Type B pancreatic cell (in vitro differentiated cells): ENCODE measurements around the gene C5. TPM values are rescaled to one million over a fixed set of nuclear protein-coding genes. Genes with fewer than 3 reads are reported as not detected.
"Not testable (repeated sequence)": the region's sequence is repeated elsewhere in the genome, so short reads cannot be mapped to it uniquely, and the experiment has no call there.

Source experiments
- DNase-seq: peaks from one replicate; pipeline ENCODE4 v3.0.0; 2021; ENCODE audit warnings: mixed read lengths; ENCODE audit not compliant: unreplicated experiment; ENCODE audit errors: extremely low spot score
- H3K27ac Mint-ChIP-seq: 2 replicates; pipeline ENCODE4 v1.8.0; 2021; ENCODE audit warnings: mild to moderate bottlenecking, mixed read lengths
- H3K27me3 Mint-ChIP-seq: 2 replicates; pipeline ENCODE4 v1.8.0; 2021; ENCODE audit warnings: mixed read lengths
- H3K36me3 Mint-ChIP-seq: 2 replicates; pipeline ENCODE4 v1.8.0; 2021; ENCODE audit warnings: mixed read lengths
- H3K4me1 Mint-ChIP-seq: one replicate; pipeline ENCODE4 v1.8.0; 2021; ENCODE audit warnings: mixed read lengths; ENCODE audit not compliant: unreplicated experiment
- H3K4me3 Mint-ChIP-seq: 2 replicates; pipeline ENCODE4 v1.8.0; 2021; ENCODE audit warnings: mild to moderate bottlenecking, mixed read lengths
- H3K9me3 Mint-ChIP-seq: 2 replicates; pipeline ENCODE4 v1.8.0; 2021; ENCODE audit warnings: mixed read lengths
- long read RNA-seq: library from polyadenylated mRNA; unstranded; transcript quantifications from one replicate; pipeline ENCODE4 v2.0.0, GENCODE V29; 2020
- total RNA-seq: library from RNA; stranded (reverse); gene quantifications from 2 replicates; pipeline ENCODE4 v1.2.1, GENCODE V29; 2021; ENCODE audit warnings: low replicate concordance
- TF ChIP-seq, protein P1 (sequence below): fragments of 200-600 bp; sonication (generic); conservative IDR thresholded peaks from 2 replicates; pipeline ENCODE4 v1.5.0; 2021; ENCODE audit warnings: antibody characterized with exemption, mild to moderate bottlenecking

Gene C5
- total RNA-seq = 4.9 and 10.0 TPM in 2 replicates
- long read RNA-seq, partial matches to known transcripts = 14 of 20 reads
- long read RNA-seq, other reads (novel, unspliced or antisense) = 6 of 20 reads

DNA sequence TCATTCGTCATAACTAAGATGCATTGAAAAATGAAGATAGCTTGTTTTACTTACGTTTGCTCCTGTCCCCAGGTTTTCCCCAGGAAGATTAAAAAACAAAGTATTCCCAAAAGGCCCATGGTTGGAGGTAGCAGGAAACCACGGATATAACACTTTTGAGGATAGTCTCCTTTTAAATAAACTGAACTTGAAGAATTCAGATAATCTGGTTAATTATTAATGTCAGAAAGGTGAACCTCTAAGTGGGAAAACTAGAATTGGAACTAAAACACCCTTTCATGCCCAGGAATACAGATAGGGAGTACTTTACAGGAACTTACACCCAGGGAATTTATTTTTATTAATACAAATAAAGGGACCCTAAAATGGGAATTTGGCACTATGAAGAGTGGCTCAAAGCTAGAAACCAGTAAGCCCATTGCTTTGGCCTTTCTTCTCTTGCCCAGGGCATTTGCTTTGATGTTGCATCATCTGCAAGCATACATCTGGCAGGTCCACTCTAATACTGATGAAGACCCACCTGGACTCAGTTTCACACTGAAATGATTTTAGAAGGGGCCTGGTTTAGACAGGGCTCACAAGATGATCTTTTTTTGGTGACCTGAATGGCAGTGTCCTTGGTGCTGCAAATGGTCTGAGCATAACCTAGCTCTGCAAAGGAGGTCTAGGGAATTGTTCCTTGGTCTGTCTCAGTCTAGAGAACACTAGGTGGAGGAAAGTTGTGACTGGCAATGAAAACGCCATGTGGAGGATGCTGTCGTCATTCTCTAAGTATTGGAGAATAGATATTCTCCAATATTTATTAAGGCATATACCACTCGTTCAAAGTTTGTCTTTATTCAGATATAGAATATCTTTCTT is at the start of gene C5:
TSS of gene C5 (minus strand) at position 148 of the 861 bp plus-strand sequence. CDS start at position 119, 29 bp downstream.
- no peaks in the 10 kb centered on the region for H3K9me3 Mint-ChIP-seq
- no peak for DNase-seq
- no peak within 1 kb of the TSS for H3K4me3 Mint-ChIP-seq
- TF ChIP-seq, protein P1, sequence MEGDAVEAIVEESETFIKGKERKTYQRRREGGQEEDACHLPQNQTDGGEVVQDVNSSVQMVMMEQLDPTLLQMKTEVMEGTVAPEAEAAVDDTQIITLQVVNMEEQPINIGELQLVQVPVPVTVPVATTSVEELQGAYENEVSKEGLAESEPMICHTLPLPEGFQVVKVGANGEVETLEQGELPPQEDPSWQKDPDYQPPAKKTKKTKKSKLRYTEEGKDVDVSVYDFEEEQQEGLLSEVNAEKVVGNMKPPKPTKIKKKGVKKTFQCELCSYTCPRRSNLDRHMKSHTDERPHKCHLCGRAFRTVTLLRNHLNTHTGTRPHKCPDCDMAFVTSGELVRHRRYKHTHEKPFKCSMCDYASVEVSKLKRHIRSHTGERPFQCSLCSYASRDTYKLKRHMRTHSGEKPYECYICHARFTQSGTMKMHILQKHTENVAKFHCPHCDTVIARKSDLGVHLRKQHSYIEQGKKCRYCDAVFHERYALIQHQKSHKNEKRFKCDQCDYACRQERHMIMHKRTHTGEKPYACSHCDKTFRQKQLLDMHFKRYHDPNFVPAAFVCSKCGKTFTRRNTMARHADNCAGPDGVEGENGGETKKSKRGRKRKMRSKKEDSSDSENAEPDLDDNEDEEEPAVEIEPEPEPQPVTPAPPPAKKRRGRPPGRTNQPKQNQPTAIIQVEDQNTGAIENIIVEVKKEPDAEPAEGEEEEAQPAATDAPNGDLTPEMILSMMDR = no peak
- H3K4me1 Mint-ChIP-seq = no peaks in the 10 kb centered on the region
- no peaks in the 10 kb centered on the region for H3K27me3 Mint-ChIP-seq
- no peak within 1 kb of the TSS for H3K27ac Mint-ChIP-seq
- H3K36me3 Mint-ChIP-seq = no peaks in the 10 kb centered on the region

DNA sequence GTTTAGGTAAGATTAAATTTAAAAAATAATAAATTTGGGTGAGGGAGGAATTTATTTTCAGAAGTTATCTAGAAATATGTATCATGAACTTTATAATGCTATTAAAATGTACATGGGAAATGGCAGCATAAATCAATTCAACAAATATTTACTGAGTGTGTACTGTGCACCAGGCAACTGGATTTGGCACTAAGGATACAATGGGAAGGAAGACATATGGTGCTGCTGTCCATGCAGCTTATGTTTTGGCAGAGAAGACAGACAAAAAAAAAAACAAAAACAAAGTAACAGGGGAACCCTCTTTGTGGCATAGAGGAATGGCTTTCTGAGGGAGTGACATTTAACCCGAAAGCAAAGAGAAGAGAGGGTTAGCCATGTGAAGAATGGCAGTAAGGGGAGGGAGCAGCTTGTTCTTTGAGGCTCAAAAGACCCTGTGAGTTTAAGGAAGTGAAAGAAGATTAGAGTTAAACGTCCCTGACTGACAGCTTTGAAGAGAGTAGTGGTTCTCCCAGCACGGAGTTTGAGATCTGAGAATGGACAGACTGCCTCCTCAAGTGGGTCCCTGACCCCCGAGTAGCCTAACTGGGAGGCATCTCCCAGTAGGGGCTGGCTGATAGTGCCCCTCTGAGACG is 48.6 kb upstream of the C5 start:
- Mint-ChIP-seq H3K27ac (no peak overlapping the region), H3K27me3 (no peaks in the 10 kb centered on the region), H3K4me1 (no peaks in the 10 kb centered on the region), H3K4me3 (no peak overlapping the region), H3K9me3 (peaks cover 12% of the 10 kb centered on the region), H3K36me3 (peaks cover 26% of the 10 kb centered on the region)
- TF ChIP-seq, protein P1 = no peak
- no peak for DNase-seq

DNA sequence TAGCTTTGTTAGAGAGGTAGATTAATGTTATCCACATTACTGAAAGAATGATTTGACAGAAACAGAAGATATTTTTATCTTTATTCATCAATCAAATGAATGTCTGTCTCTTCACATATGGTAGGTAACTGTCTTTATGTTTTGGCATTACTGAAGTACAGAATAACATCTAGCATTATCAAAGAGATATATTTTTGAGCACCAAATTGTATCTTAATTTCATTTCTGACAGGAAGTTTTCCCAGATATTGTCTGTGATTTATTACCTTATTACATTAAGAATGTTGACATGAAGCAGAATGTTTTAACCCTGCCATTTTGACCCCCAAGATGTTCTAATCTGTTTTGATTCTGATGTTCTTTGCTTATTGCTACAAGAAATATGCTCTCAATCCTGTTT is 45.0 kb upstream of the C5 start:
- H3K27me3 Mint-ChIP-seq = no peaks in the 10 kb centered on the region
- TF ChIP-seq, protein P1 = no peak
- peaks cover 24% of the 10 kb centered on the region for H3K36me3 Mint-ChIP-seq
- no peak overlapping the region for H3K27ac Mint-ChIP-seq
- H3K4me1 Mint-ChIP-seq = no peaks in the 10 kb centered on the region
- H3K9me3 Mint-ChIP-seq = peaks cover 6% of the 10 kb centered on the region
- H3K4me3 Mint-ChIP-seq = no peak overlapping the region
- DNase-seq = no peak

DNA sequence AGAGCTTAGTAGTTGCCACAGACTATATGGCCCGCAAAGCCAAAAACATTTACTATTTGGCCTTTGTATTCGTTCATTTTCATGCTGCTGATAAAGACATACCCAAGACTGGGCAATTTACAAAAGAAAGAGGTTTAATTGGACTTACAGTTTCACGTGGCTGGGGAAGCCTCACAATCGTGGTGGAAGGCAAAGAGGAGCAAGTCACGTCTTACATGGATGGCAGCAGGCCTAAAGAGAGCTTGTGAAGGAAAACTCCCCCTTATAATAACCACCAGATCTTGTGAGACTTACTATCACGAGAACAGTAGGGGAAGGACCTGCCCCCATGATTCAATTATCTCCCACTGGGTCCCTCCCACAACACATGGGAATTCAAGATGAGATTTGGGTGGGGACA is 40.7 kb upstream of the C5 start:
- H3K36me3 Mint-ChIP-seq, DNase-seq, H3K4me3 Mint-ChIP-seq, H3K4me1 Mint-ChIP-seq, H3K27ac Mint-ChIP-seq, H3K27me3 Mint-ChIP-seq, H3K9me3 Mint-ChIP-seq: not testable (repeated sequence)

DNA sequence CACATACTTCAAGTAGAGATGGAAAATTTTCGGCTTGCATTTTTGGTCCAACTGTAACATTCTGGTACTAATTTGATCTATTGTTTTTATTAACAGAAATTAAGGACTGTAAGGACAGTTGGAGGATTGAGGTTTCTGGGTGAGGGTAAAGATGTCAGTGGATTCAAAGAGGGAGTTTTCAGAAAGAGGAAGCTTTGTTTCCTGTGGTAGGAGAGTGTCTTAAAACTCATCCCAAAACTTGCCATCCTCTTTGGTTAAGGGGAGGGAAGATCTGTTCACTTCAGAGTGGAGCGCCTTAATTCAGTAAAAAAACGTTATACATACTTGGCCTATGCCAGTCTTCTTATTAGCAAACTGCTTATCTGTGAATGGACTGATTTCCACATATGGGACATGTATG is 38.5 kb upstream of the C5 start:
- TF ChIP-seq, protein P1 = no peak
- no peaks in the 10 kb centered on the region for H3K4me1 Mint-ChIP-seq
- peaks cover 5% of the 10 kb centered on the region for H3K36me3 Mint-ChIP-seq
- H3K9me3 Mint-ChIP-seq = no peaks in the 10 kb centered on the region
- DNase-seq = no peak
- no peaks in the 10 kb centered on the region for H3K27me3 Mint-ChIP-seq
- H3K4me3 Mint-ChIP-seq = no peak overlapping the region
- no peak overlapping the region for H3K27ac Mint-ChIP-seq

DNA sequence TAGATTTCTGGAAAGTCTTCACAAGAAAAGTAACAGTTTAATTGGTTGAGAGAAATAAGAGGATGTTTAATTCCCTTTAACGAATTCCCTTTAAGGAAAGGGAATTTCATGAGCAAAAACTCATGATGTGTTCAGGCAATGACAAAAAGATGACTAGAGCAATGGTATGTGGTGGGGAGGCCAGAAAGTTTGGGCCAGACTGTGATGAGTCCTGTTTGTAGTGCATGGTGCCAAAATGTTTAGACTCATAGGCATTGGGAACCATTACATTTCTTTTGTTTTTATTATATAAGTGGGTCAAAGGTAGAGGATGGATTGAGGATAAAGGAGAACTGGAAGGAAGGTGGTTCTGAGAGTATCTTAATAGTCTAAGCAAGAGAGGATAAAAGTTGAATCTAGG is 35.6 kb upstream of the C5 start:
- Mint-ChIP-seq H3K4me1 (no peaks in the 10 kb centered on the region), H3K9me3 (no peaks in the 10 kb centered on the region), H3K27me3 (no peaks in the 10 kb centered on the region), H3K36me3 (no peaks in the 10 kb centered on the region), H3K27ac (no peak overlapping the region), H3K4me3 (no peak overlapping the region)
- TF ChIP-seq, protein P1 = no peak
- DNase-seq = no peak
